HFF-Myc (cell line): ENCODE measurements around the gene APBA2.

Experiments used
- DNase-seq: peaks from one replicate; pipeline ENCODE4 v3.0.0-alpha.2; 2011; ENCODE audit warnings: low read depth; ENCODE audit errors: extremely low read depth
- H3K4me3 ChIP-seq: replicated peaks from 2 replicates; pipeline ENCODE4 v1.5.1; 2011; ENCODE audit warnings: low read depth, mild to moderate bottlenecking, control low read depth, low read length
- CTCF ChIP-seq: IDR thresholded peaks from 2 replicates; pipeline ENCODE4 v1.5.1; 2012; ENCODE audit warnings: mild to moderate bottlenecking, low read depth, low read length, control low read depth; ENCODE audit errors: missing control alignments

The APBA2 gene

GRCh38 chr15:28890711-28891495 lies 5.1 kb downstream of the APBA2 start:
- no peak overlapping the region for H3K4me3 ChIP-seq
- DNase-seq: no peak
- TF ChIP-seq CTCF: no peak

GRCh38 chr15:28891588-28891987 lies 5.8 kb downstream of the APBA2 start:
- no peak overlapping the region for H3K4me3 ChIP-seq
- TF ChIP-seq CTCF: no peak
- DNase-seq: no peak

GRCh38 chr15:28892789-28893610 lies 7.2 kb downstream of the APBA2 start:
- 0 out of 2 replicates have a peak overlapping the region, but pooled peaks have one; percentile 11 for H3K4me3 ChIP-seq
- peak; percentile 67 for DNase-seq
- no peak for TF ChIP-seq CTCF

GRCh38 chr15:28894631-28895030 lies 8.9 kb downstream of the APBA2 start:
- H3K4me3 ChIP-seq: no peak overlapping the region
- no peak for DNase-seq
- TF ChIP-seq CTCF: no peak

- TF ChIP-seq CTCF: no peak
- DNase-seq: no peak
- no peak overlapping the region for H3K4me3 ChIP-seq
Observed at GRCh38 chr15:28895146-28895545, 9.4 kb downstream of the APBA2 start.

GRCh38 chr15:28895566-28895965 lies 9.8 kb downstream of the APBA2 start:
- no peak for DNase-seq
- no peak for TF ChIP-seq CTCF
- no peak overlapping the region for H3K4me3 ChIP-seq
